SH-SY5Y (cell line): ENCODE data around the gene SIRT6.

Source experiments
- GATA2 ChIP-seq: IDR thresholded peaks from 2 replicates; pipeline ENCODE4 v1.6.1; 2011; ENCODE audit warnings: mild to moderate bottlenecking, low read depth, low read length
- GATA3 ChIP-seq: IDR thresholded peaks from 2 replicates; pipeline ENCODE4 v1.6.1; 2011; ENCODE audit warnings: low read depth, mild to moderate bottlenecking, low read length, moderate library complexity

- no peak for TF ChIP-seq GATA2
- TF ChIP-seq GATA3: no peak
These were observed 25.2 kb downstream of the SIRT6 start for GRCh38 chr19:4157164-4157563.
